Breast epithelium (tissue), 3 donors: ENCODE measurements around the gene VAT1L.

Source experiments
- POLR2A ChIP-seq: fragments of 450-650 bp; IDR thresholded peaks from one replicate; pipeline ENCODE4 v1.6.1; 2016; ENCODE audit warnings: antibody characterized with exemption, mild to moderate bottlenecking, moderate library complexity
- POLR2AphosphoS5 ChIP-seq, 3 donors: sonication (generic); formaldehyde crosslinking; IDR thresholded peaks; one replicate each; pipeline ENCODE4 v1.6.1; 2017; ENCODE audit warnings: antibody characterized with exemption in 3 of 3
- TF ChIP-seq, protein P1 (sequence below), 3 donors: fragments of 450-650 bp; IDR thresholded peaks; one replicate each; pipeline ENCODE4 v1.5.1; 2016 to 2017; ENCODE audit warnings: antibody characterized with exemption in 3 of 3, mild to moderate bottlenecking in 3 of 3, moderate library complexity in 3 of 3

DNA sequence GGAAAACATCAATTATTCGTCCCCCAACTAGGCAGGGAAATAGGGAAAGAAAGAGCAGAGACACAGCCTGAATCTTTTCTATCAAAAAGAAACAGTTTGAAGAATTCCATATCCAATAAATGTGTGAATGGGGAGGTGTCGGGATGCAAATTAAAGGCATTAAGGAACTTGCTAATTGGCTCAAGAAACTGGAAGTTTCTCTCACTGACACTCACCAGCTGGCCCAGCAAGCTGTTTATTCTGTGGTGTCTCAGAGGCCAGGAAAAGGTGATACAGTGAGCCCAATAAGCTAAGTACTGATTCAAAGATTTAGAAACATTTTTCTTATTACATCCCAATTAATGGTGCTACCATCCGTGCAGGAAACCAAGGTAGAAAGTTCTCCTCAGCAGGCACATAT is 129.6 kb downstream of the VAT1L start:
- TF ChIP-seq, protein P1, sequence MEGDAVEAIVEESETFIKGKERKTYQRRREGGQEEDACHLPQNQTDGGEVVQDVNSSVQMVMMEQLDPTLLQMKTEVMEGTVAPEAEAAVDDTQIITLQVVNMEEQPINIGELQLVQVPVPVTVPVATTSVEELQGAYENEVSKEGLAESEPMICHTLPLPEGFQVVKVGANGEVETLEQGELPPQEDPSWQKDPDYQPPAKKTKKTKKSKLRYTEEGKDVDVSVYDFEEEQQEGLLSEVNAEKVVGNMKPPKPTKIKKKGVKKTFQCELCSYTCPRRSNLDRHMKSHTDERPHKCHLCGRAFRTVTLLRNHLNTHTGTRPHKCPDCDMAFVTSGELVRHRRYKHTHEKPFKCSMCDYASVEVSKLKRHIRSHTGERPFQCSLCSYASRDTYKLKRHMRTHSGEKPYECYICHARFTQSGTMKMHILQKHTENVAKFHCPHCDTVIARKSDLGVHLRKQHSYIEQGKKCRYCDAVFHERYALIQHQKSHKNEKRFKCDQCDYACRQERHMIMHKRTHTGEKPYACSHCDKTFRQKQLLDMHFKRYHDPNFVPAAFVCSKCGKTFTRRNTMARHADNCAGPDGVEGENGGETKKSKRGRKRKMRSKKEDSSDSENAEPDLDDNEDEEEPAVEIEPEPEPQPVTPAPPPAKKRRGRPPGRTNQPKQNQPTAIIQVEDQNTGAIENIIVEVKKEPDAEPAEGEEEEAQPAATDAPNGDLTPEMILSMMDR (IDR thresholded peaks at IDR 0.05): no peak
- TF ChIP-seq POLR2AphosphoS5 (IDR thresholded peaks at IDR 0.05): no peak
- TF ChIP-seq POLR2A: no peak
